ENCODE results near the gene TARS3.

- TF ChIP-seq CTCF (IDR thresholded peaks at IDR 0.05) (no peak), EP300 (IDR thresholded peaks at IDR 0.05) (no peak), POLR2A (IDR thresholded peaks at IDR 0.05; ENCODE audit: low read depth) (no peak), POLR2AphosphoS5 (IDR thresholded peaks at IDR 0.05) (no peak)
These were observed 108.8 kb downstream of the TARS3 start for GRCh38 chr15:101615414-101615985.
